Mesenchymal stem cell (in vitro differentiated cells and primary cell): ENCODE measurements around the gene CDC42EP1.

Experiments
- DNase-seq: peaks from one replicate; pipeline ENCODE4 v3.0.0-alpha.2; 2013
- H2AFZ ChIP-seq: one replicate; pipeline ENCODE4 v1.6.1; 2013; ENCODE audit warnings: low read depth, mild to moderate bottlenecking, control low read depth, inconsistent platforms, low read length, moderate library complexity
- H2AK5ac ChIP-seq: 2 replicates; pipeline ENCODE4 v1.6.1; 2013; ENCODE audit warnings: low read length, moderate library complexity, mild to moderate bottlenecking, inconsistent platforms; ENCODE audit not compliant: severe bottlenecking
- H2BK120ac ChIP-seq: one replicate; pipeline ENCODE4 v1.6.1; 2013; ENCODE audit warnings: low read depth, mild to moderate bottlenecking, inconsistent platforms, low read length, moderate library complexity
- H2BK12ac ChIP-seq, 2 experiments: one replicate each; pipeline ENCODE4 v1.6.1; 2013; ENCODE audit warnings: inconsistent platforms in 2 of 2, low read length in 2 of 2, mild to moderate bottlenecking in 2 of 2, moderate library complexity in 2 of 2, control low read depth in 1 of 2
- H2BK15ac ChIP-seq: one replicate; pipeline ENCODE4 v1.6.1; 2013; ENCODE audit warnings: mild to moderate bottlenecking, low read depth, inconsistent platforms; ENCODE audit not compliant: poor library complexity, severe bottlenecking
- H2BK5ac ChIP-seq: 2 replicates; pipeline ENCODE4 v1.6.1; 2013; ENCODE audit warnings: low read depth, mild to moderate bottlenecking, low read length, control low read depth, inconsistent platforms; ENCODE audit not compliant: poor library complexity, severe bottlenecking
- H3K14ac ChIP-seq, 2 experiments: one replicate each; pipeline ENCODE4 v1.6.1; 2013; ENCODE audit warnings: inconsistent platforms in 2 of 2, low read length in 2 of 2, control low read depth in 1 of 2, mild to moderate bottlenecking in 1 of 2, moderate library complexity in 1 of 2
- H3K18ac ChIP-seq, 2 experiments: one replicate each; pipeline ENCODE4 v1.6.1; 2013; ENCODE audit warnings: inconsistent platforms in 2 of 2, low read length in 2 of 2, control low read depth in 1 of 2, low read depth in 1 of 2, mild to moderate bottlenecking in 1 of 2
- H3K23ac ChIP-seq, 2 experiments: one replicate each; pipeline ENCODE4 v1.6.1; 2013; ENCODE audit warnings: inconsistent platforms in 2 of 2, low read length in 2 of 2, mild to moderate bottlenecking in 2 of 2, moderate library complexity in 2 of 2, control low read depth in 1 of 2
- H3K27ac ChIP-seq: 2 replicates; pipeline ENCODE4 v1.5.1; 2013; ENCODE audit warnings: mild to moderate bottlenecking, moderate library complexity, low read length, control low read depth, inconsistent platforms; ENCODE audit not compliant: poor library complexity, severe bottlenecking
- H3K27me3 ChIP-seq, 2 experiments: 2 replicates each; pipeline versions ENCODE4 v1.6.1 to v1.7.0; 2013; ENCODE audit warnings: low read length in 2 of 2, mild to moderate bottlenecking in 2 of 2, moderate library complexity in 2 of 2, control low read depth in 1 of 2, inconsistent platforms in 1 of 2; ENCODE audit not compliant: control insufficient read depth in 1 of 2, insufficient read depth in 1 of 2
- H3K36me3 ChIP-seq, 2 experiments: 2 replicates each; pipeline versions ENCODE4 v1.6.1 to v1.7.0; 2013; ENCODE audit warnings: low read length in 2 of 2, control low read depth in 1 of 2, inconsistent platforms in 1 of 2, low read depth in 1 of 2, mild to moderate bottlenecking in 1 of 2; ENCODE audit not compliant: insufficient read depth in 2 of 2, control insufficient read depth in 1 of 2
- H3K4ac ChIP-seq, 2 experiments: one replicate each; pipeline ENCODE4 v1.6.1; 2013; ENCODE audit warnings: inconsistent platforms in 2 of 2, low read length in 2 of 2, mild to moderate bottlenecking in 2 of 2, moderate library complexity in 2 of 2, control low read depth in 1 of 2, low read depth in 1 of 2
- H3K4me1 ChIP-seq: 2 replicates; pipeline ENCODE4 v1.6.1; 2013; ENCODE audit warnings: low read depth, low read length, control low read depth; ENCODE audit not compliant: control insufficient read depth, insufficient read depth
- H3K4me2 ChIP-seq: 2 replicates; pipeline ENCODE4 v1.6.1; 2013; ENCODE audit warnings: low read length, mild to moderate bottlenecking, inconsistent platforms; ENCODE audit not compliant: poor library complexity, severe bottlenecking
- H3K4me3 ChIP-seq, 2 experiments: 2 replicates each; pipeline versions ENCODE4 v1.5.1 to v1.7.0; 2013; ENCODE audit warnings: low read length in 2 of 2, mild to moderate bottlenecking in 2 of 2, control low read depth in 1 of 2, low read depth in 1 of 2; ENCODE audit not compliant: insufficient read depth in 1 of 2
- H3K79me1 ChIP-seq: replicated peaks from 2 replicates; pipeline ENCODE4 v1.6.1; 2013; ENCODE audit warnings: mild to moderate bottlenecking, control low read depth, low read length, inconsistent platforms; ENCODE audit not compliant: poor library complexity, severe bottlenecking
- H3K9ac ChIP-seq: 2 replicates; pipeline ENCODE4 v1.7.0; 2013; ENCODE audit warnings: mild to moderate bottlenecking, low read length, moderate library complexity
- H3K9me3 ChIP-seq: 2 replicates; pipeline ENCODE4 v1.7.0; 2013; ENCODE audit warnings: mild to moderate bottlenecking, low read length; ENCODE audit not compliant: control insufficient read depth
- H4K8ac ChIP-seq: one replicate; pipeline ENCODE4 v1.6.1; 2013; ENCODE audit warnings: inconsistent platforms, mild to moderate bottlenecking, low read length, moderate library complexity
- H4K91ac ChIP-seq: one replicate; pipeline ENCODE4 v1.6.1; 2013; ENCODE audit warnings: mild to moderate bottlenecking, low read length, inconsistent platforms
- WGBS: methylation state at CpG from one replicate; pipeline ENCODE4 v1.1.7; 2013; ENCODE audit warnings: mixed read lengths; 5-methylcytosine and 5-hydroxymethylcytosine counted together

CDC42EP1 gene

GRCh38 chr22:37581504-37581903, 21.2 kb downstream of the CDC42EP1 start:
- peak overlapping the region; percentile 61 for H4K91ac ChIP-seq
- DNase-seq: no peak
- H3K23ac ChIP-seq: no peak overlapping the region
- no peak overlapping the region for H2BK12ac ChIP-seq
- no peak overlapping the region for H2BK120ac ChIP-seq
- H3K4me3 ChIP-seq: no peak overlapping the region
- H3K4me1 ChIP-seq: no peaks in the 10 kb centered on the region
- H3K79me1 ChIP-seq: no peaks in the 10 kb centered on the region
- H2AK5ac ChIP-seq: no peak overlapping the region
- H3K9ac ChIP-seq: no peak overlapping the region
- no peak overlapping the region for H2BK15ac ChIP-seq
- H2BK5ac ChIP-seq: no peak overlapping the region
- H3K9me3 ChIP-seq: no peaks in the 10 kb centered on the region
- no peak overlapping the region for H2AFZ ChIP-seq
- H3K18ac ChIP-seq: peak overlapping the region in 1 of 2 experiments; percentile 48
- no peak overlapping the region for H3K4ac ChIP-seq
- peaks cover 2 to 14% of the 10 kb centered on the region in 2 experiments for H3K27me3 ChIP-seq
- peaks cover 0 to 4% of the 10 kb centered on the region in 2 experiments for H3K36me3 ChIP-seq
- no peak overlapping the region for H4K8ac ChIP-seq
- H3K27ac ChIP-seq: no peak overlapping the region
- no peak overlapping the region for H3K4me2 ChIP-seq
- no peak overlapping the region for H3K14ac ChIP-seq
- 85% methylated on average over 7 of the region's 9 CpGs for WGBS

DNA sequence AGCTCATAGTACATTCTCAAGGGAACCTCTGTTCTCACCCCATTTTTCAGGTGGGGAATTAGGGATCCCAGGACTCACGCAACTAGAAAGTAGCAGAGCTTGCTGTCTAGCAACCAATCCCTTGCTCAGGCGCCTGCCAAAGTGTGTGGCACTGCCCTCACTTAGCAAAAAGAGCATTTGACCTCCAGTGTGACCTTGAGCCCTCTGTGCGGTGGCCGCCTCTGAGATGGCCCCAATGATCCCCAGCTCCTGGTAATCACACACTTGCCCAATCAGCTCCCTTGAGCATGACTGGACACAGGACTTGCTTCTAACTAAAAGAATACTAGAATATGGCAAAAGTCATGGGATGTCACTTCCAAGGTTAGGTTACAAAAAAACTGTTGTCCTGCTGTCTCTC, 22.2 kb downstream of the CDC42EP1 start:
- H2AFZ ChIP-seq: no peak overlapping the region
- peaks cover 5 to 19% of the 10 kb centered on the region in 2 experiments for H3K27me3 ChIP-seq
- H2AK5ac ChIP-seq: no peak overlapping the region
- H4K8ac ChIP-seq: no peak overlapping the region
- DNase-seq: no peak
- no peak overlapping the region for H3K4me3 ChIP-seq
- H3K27ac ChIP-seq: no peak overlapping the region
- no peak overlapping the region for H3K18ac ChIP-seq
- H4K91ac ChIP-seq: no peak overlapping the region
- no peak overlapping the region for H3K4ac ChIP-seq
- no peaks in the 10 kb centered on the region for H3K4me1 ChIP-seq
- H3K23ac ChIP-seq: no peak overlapping the region
- H3K9me3 ChIP-seq: no peaks in the 10 kb centered on the region
- no peak overlapping the region for H3K14ac ChIP-seq
- no peak overlapping the region for H3K4me2 ChIP-seq
- H2BK5ac ChIP-seq: no peak overlapping the region
- H3K9ac ChIP-seq: no peak overlapping the region
- WGBS: 85% methylated on average over 4 of the region's 4 CpGs
- H3K36me3 ChIP-seq: peaks cover 0 to 4% of the 10 kb centered on the region in 2 experiments
- H2BK120ac ChIP-seq: no peak overlapping the region
- no peak overlapping the region for H2BK12ac ChIP-seq
- H2BK15ac ChIP-seq: no peak overlapping the region
- H3K79me1 ChIP-seq: no peaks in the 10 kb centered on the region

GRCh38 chr22:37588546-37589215, 28.4 kb downstream of the CDC42EP1 start:
- 79% methylated on average over 9 of the region's 11 CpGs for WGBS
- Histone ChIP-seq H2BK5ac (no peak overlapping the region), H3K27ac (no peak overlapping the region), H3K23ac (no peak overlapping the region), H3K9me3 (no peaks in the 10 kb centered on the region), H3K4me3 (no peak overlapping the region), H3K4ac (no peak overlapping the region), H2AFZ (no peak overlapping the region), H4K91ac (no peak overlapping the region), H3K79me1 (no peaks in the 10 kb centered on the region), H3K18ac (no peak overlapping the region), H3K9ac (no peak overlapping the region), H4K8ac (no peak overlapping the region), H3K27me3 (peaks cover 5 to 9% of the 10 kb centered on the region in 2 experiments), H3K4me2 (no peak overlapping the region), H2BK15ac (no peak overlapping the region), H2AK5ac (no peak overlapping the region), H2BK12ac (no peak overlapping the region), H3K14ac (no peak overlapping the region), H2BK120ac (no peak overlapping the region), H3K4me1 (no peaks in the 10 kb centered on the region), H3K36me3 (no peaks in the 10 kb centered on the region)
- DNase-seq: no peak

DNA sequence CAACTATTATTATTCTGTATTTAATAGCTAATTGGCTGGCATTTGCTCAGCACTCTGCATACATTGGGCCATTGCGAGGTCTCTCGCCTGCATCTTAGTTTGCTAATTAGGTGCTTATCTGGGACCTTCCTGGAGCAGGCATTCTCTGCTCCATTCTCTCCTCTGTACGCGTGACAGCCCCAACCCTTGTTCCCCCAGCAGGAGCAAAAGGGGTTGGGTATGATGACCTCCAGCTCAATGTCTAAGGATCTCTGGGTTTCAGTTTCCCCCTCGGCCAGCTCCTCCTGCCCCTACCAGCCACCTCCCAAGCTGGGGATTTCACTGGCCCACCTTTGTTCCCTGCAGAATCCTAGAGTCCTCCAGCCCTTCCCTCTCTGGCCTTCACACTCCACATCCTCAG, 29.4 kb downstream of the CDC42EP1 start:
- H3K4me2 ChIP-seq: no peak overlapping the region
- no peaks in the 10 kb centered on the region for H3K9me3 ChIP-seq
- 79% methylated on average over 5 of the region's 5 CpGs for WGBS
- H3K36me3 ChIP-seq: no peaks in the 10 kb centered on the region
- no peak for DNase-seq
- no peak overlapping the region for H2BK12ac ChIP-seq
- no peak overlapping the region for H2BK120ac ChIP-seq
- H2BK5ac ChIP-seq: no peak overlapping the region
- H3K18ac ChIP-seq: no peak overlapping the region
- no peak overlapping the region for H2AK5ac ChIP-seq
- H3K4ac ChIP-seq: no peak overlapping the region
- H3K14ac ChIP-seq: no peak overlapping the region
- no peak overlapping the region for H3K4me3 ChIP-seq
- H3K27me3 ChIP-seq: peaks cover 5% of the 10 kb centered on the region in 2 experiments
- H3K4me1 ChIP-seq: no peaks in the 10 kb centered on the region
- H3K79me1 ChIP-seq: no peaks in the 10 kb centered on the region
- no peak overlapping the region for H3K9ac ChIP-seq
- no peak overlapping the region for H3K23ac ChIP-seq
- no peak overlapping the region for H4K91ac ChIP-seq
- H4K8ac ChIP-seq: no peak overlapping the region
- H3K27ac ChIP-seq: no peak overlapping the region
- H2BK15ac ChIP-seq: no peak overlapping the region
- no peak overlapping the region for H2AFZ ChIP-seq
